Ectodermal cell (in vitro differentiated cells): ENCODE results near the gene ATP2C2.
"Not testable (repeated sequence)": the region's sequence is repeated elsewhere in the genome, so short reads cannot be mapped to it uniquely, and the experiment has no call there.

Experiments
- H3K27ac ChIP-seq: 2 replicates; pipeline ENCODE4 v1.7.0; 2013; ENCODE audit warnings: mild to moderate bottlenecking, low read depth, low read length; ENCODE audit not compliant: insufficient read depth, poor library complexity, severe bottlenecking
- H3K27me3 ChIP-seq: 2 replicates; pipeline ENCODE4 v1.7.0; 2013; ENCODE audit warnings: mild to moderate bottlenecking, low read length; ENCODE audit not compliant: insufficient read depth, control insufficient read depth, poor library complexity, severe bottlenecking
- H3K36me3 ChIP-seq: one replicate; pipeline ENCODE4 v1.7.0; 2013; ENCODE audit warnings: low read length; ENCODE audit not compliant: control insufficient read depth, insufficient read depth
- H3K4me1 ChIP-seq: one replicate; pipeline ENCODE4 v1.7.0; 2013; ENCODE audit warnings: low read length; ENCODE audit not compliant: control insufficient read depth, insufficient read depth
- H3K4me3 ChIP-seq: 2 replicates; pipeline ENCODE4 v1.7.0; 2013; ENCODE audit warnings: low read depth, low read length, control low read depth; ENCODE audit not compliant: insufficient read depth
- H3K9me3 ChIP-seq: 2 replicates; pipeline ENCODE4 v1.7.0; 2013; ENCODE audit warnings: mild to moderate bottlenecking, low read length, moderate library complexity; ENCODE audit not compliant: control insufficient read depth
- WGBS, 2 experiments: methylation state at CpG; one replicate each; pipeline ENCODE4 v1.1.7; 2013; ENCODE audit warnings: missing lambda C conversion rate in 2 of 2; 5-methylcytosine and 5-hydroxymethylcytosine counted together

Gene ATP2C2

DNA sequence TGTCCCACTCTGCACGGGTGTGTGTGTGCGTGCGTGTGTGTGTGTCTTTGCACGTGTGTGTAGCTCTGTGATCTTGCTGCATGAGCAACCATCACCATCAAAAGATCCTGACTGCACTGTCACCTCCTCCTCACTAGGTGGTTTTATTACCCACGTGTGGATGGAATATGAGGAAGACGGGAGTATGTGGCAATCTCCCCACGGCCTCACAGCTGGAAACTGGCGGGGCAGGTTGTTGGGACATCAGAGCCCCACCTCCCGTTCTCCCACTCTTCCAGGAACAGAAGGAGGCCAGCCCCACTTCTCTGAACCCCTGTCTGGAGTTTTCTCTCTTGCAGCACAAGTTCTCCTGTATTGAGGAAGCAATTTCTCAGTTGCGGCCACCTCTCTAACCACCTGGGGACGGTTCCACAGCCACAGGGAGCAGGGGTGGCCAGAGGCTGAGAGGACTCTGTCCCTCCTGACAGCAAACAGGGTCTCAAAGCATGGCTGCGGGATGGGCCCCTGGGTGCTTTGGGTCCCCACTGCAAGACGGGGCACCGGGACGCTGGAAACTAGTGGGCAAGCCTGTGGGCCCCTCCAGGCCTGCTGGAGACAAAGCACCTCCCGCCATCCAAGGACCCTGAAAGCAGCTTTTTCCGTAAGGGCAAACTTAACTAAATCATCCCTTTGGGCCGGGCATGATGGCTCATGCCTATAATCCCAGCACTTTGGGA lies 27.9 kb upstream of the ATP2C2 start:
- Histone ChIP-seq H3K27me3 (no peaks in the 10 kb centered on the region), H3K4me3 (no peak overlapping the region), H3K27ac (no peak overlapping the region), H3K9me3 (no peaks in the 10 kb centered on the region), H3K36me3 (no peaks in the 10 kb centered on the region), H3K4me1 (no peaks in the 10 kb centered on the region)
- 83 to 87% methylated on average over 18 of the region's 18 CpGs for WGBS, 2 experiments

DNA sequence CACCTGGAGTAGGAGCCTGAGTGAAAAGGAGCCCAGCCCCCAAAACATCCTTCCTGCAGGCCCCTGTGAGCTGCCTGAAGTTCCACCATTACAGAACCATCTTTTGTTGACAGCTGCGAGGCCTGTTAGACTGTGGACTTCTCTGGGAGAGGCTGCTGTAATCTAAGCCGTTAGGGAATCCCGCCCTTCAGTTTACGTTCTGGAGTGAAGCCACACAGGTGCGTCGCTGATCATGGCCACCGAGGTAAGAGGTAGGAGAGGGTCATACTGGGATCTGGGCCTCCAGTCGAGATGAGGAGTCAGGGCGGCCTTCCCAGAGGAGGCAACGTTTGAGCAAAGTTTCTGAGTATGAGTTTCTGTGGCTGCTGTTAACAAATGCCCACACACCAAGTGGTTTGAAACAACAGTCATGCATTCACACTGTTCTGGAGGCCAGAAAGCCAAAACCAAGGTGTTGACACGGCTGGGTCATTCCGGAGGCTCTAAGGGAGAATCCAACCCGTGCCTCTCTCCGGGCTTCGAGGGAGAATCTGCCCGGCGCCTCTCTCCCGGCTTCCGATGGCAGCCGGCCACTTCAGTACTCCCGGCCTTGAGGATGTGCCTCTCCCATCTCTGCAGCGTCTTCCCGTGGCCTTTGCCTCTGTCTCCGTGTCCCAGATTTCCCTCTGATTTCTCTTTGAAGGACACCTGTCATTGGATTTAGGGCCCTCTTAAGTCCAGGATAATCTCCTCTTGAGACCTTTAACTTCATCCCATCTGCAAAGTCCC lies 26.6 kb upstream of the ATP2C2 start:
- Histone ChIP-seq H3K27me3 (no peaks in the 10 kb centered on the region), H3K4me1 (no peaks in the 10 kb centered on the region), H3K36me3 (no peaks in the 10 kb centered on the region), H3K4me3 (no peak overlapping the region), H3K9me3 (no peaks in the 10 kb centered on the region), H3K27ac (no peak overlapping the region)
- WGBS, 2 experiments: 93% methylated on average over 24 of the region's 24 CpGs

DNA sequence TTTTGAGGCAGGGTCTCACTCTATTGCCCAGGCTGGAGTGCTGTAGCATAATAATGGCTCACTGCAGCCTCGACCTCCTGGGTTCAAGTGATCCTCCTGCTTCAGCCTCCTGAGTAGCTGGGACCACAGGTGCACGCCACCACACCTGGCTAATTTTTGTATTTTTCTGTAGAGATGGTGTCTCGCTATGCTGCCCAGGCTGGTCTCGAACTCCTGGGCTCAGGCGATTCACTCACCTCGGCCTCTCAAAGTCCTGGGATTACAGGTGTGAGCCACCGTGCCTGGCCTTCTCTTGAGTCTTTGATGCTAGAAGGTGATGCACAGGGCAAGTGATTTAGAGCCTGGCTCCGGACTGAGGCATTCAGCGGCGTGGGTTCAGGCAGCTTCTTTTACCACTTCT lies 24.5 kb upstream of the ATP2C2 start:
- 93 to 95% methylated on average over 10 of the region's 10 CpGs for WGBS, 2 experiments
- H3K27me3 ChIP-seq, H3K36me3 ChIP-seq: not testable (repeated sequence)

DNA sequence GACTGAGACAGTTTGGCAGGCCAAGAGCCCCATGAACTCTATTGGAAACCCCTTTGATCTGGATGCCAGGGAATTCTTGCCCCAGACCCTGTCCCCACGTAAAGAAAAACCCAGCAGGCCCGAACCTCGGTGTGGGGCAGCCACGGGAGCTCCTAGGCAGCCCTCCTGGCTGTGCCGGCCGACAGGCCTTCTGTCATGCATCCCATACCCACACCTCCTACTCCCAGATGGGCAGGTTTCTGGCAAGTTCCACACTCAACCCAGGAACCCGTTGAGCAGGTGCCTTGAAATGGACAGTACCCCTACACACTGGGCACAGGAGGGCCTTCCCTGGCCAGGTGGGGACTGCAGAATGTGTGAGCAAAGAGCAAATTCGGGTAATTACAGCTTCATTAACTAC lies 23.6 kb upstream of the ATP2C2 start:
- Histone ChIP-seq H3K4me3 (no peak overlapping the region), H3K27ac (no peak overlapping the region), H3K4me1 (no peaks in the 10 kb centered on the region), H3K36me3 (no peaks in the 10 kb centered on the region), H3K27me3 (no peaks in the 10 kb centered on the region), H3K9me3 (no peaks in the 10 kb centered on the region)
- 86 to 92% methylated on average over 8 of the region's 8 CpGs for WGBS, 2 experiments

More for the DNA sequence above, 24.5 kb upstream of the ATP2C2 start:
- H3K4me3 ChIP-seq, H3K4me1 ChIP-seq, H3K9me3 ChIP-seq, H3K27ac ChIP-seq: not testable (repeated sequence)

DNA sequence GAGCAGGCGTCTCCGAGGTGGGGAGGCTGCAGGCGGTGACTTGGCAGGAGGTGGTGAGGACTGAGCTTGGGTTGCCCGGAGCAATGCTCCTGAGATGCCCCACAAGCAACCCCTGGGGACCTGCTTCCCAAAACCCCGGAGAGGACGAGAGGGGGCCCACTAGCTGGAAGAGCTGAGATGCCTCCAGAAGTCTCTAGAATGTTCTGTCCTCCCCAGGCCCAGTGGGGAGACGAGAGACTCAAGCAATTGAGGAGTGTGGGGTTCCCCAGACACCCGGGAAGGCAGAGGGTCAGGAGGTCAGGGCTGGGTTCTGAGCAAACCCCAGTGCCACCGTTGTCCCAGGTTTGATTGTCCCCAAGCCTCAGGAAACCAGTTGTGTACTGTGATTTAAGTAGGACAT lies 21.2 kb upstream of the ATP2C2 start:
- Histone ChIP-seq H3K27me3 (no peaks in the 10 kb centered on the region), H3K27ac (no peak overlapping the region), H3K9me3 (no peaks in the 10 kb centered on the region), H3K4me1 (no peaks in the 10 kb centered on the region), H3K36me3 (no peaks in the 10 kb centered on the region), H3K4me3 (no peak overlapping the region)
- 93 to 95% methylated on average over 9 of the region's 9 CpGs for WGBS, 2 experiments

DNA sequence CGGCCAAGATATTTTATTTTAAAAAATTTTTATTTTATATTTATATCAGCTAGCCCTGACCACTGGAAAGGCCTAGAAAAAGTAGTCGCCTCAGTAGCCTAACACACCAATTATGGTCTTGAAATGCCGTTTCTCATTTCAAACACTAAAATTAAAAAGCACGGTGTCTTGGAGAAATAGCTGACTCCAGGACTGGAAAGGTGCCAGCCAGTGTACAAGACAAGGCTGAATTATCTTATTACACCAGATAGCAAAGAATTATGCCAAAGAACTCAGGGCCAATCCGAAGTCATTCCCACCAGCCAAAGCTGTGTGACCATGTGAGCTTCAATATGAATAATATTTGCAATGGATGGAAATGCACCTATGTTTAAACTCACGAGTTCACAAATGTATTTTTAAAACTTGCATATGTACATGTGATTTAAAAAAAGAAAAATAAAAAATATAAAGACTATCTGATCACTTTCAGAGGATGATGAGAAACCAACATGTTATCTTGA lies 19.9 kb upstream of the ATP2C2 start:
- Histone ChIP-seq H3K27me3 (no peaks in the 10 kb centered on the region), H3K9me3 (no peaks in the 10 kb centered on the region), H3K36me3 (no peaks in the 10 kb centered on the region), H3K27ac (no peak overlapping the region), H3K4me1 (no peaks in the 10 kb centered on the region), H3K4me3 (no peak overlapping the region)
- WGBS, 2 experiments: 92 to 96% methylated on average over 4 to 5 of the region's 6 CpGs

DNA sequence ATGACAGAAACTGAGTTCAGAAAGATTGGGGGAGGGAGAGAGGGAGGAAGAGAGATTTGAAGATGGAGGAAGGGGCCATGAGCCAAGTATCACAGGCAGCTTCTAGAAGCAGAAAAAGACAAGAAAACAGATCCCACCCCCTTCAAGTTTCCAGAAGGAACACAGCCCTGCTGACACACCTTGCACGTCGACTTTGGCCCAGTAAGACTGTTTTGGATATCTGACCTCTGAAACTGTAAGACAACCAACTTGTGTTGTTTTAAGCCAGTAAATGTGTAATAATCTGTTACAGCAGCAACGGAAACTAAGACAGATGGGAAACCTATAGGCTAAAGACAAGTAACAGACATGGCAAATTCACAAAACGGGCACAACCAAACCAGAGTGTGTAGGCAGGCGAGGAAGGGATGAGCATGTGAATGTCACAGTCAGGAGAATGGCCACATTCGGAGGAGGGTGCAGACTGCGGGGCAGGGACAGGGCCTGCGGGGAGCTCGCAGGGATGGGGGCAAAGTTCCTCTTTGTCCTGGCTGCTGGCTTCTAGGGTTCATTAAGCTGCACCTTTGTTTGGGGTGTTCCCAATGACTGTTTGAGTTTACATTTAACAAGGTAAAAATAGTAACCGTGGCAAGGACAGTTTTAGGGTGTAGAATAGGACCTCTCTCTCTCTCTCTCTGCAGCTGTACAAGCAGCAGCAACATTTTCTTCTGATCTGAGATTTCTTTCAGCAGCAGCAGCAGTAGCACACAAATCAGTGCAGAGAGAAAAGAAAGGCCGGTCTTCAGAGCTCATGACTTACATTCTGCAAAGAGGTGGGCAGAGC lies 18.3 kb upstream of the ATP2C2 start:
- Histone ChIP-seq H3K4me1 (no peaks in the 10 kb centered on the region), H3K27me3 (no peaks in the 10 kb centered on the region), H3K9me3 (no peaks in the 10 kb centered on the region), H3K36me3 (no peaks in the 10 kb centered on the region), H3K27ac (no peak overlapping the region), H3K4me3 (no peak overlapping the region)
- WGBS, 2 experiments: 83 to 84% methylated on average over 11 of the region's 11 CpGs

DNA sequence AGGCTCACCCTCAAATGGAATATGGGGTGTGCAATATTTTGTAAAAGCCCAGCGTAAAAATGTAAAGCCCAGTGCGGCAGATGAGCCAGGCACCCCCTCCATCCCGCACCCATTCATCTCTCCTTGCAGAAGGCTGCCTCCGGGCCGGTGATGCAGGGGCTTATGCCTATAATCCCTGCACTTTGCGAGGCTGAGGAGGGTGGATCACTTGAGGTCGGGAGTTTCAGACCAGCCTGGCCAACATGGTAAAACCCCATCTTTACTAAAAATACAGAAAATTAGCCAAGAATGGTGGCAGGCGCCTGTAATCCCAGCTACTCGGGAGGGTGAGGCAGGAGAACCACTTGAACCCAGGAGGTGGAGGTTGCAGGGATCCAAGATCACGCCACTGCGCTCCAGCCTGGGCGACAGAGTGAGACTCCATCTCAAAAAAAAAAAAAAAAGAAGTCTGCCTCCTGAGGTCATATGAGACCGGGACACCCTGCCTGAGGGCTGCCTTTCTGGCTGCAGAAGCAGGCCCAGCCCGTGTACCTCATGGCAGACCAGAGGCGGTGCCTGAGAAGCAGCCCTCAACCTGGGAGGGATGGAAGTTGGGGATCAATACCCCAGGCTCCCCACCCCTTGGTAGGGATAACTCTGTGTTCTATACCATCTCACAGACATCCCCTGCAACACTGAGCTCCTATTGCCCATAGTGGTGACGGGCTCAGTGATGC lies 17.5 kb upstream of the ATP2C2 start:
- Histone ChIP-seq H3K4me1 (no peaks in the 10 kb centered on the region), H3K9me3 (no peaks in the 10 kb centered on the region), H3K27ac (no peak overlapping the region), H3K36me3 (no peaks in the 10 kb centered on the region), H3K4me3 (no peak overlapping the region), H3K27me3 (no peaks in the 10 kb centered on the region)
- 83 to 86% methylated on average over 16 of the region's 16 CpGs for WGBS, 2 experiments

DNA sequence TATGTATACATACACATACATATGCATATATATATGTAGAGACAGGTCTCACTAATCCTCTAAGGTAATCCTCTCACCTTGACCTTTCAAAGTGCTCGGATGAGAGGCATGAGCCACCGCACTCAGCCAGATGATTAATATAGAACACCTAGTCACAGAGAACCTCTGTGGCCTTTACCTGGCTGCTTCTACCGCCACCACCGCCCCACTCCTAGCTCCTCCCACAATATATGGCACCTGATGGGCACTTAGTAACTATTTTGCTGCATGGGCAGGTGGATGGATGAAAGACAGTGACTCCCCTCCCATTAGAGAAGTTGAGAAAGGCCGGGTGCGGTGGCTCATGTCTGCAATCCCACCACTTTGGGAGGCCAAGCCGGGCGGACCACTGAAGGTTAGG lies 16.7 kb upstream of the ATP2C2 start:
- peaks cover 7% of the 10 kb centered on the region for H3K4me1 ChIP-seq
- no peaks in the 10 kb centered on the region for H3K9me3 ChIP-seq
- WGBS, 2 experiments: 90 to 93% methylated on average over 8 of the region's 8 CpGs
- no peaks in the 10 kb centered on the region for H3K27me3 ChIP-seq
- no peaks in the 10 kb centered on the region for H3K36me3 ChIP-seq
- no peak overlapping the region for H3K27ac ChIP-seq
- H3K4me3 ChIP-seq: no peak overlapping the region
